HG03442 (cell line): ENCODE measurements around the gene EHMT1.
"Not testable (repeated sequence)": the region's sequence is repeated elsewhere in the genome, so short reads cannot be mapped to it uniquely, and the experiment has no call there.

Source experiments
- ATAC-seq: cut with Tn5 transposase; IDR thresholded peaks from one replicate; pipeline ENCODE4 v1.9.1; 2021; ENCODE audit warnings: mild to moderate bottlenecking, moderate library complexity; ENCODE audit not compliant: unreplicated experiment

The EHMT1 gene

GRCh38 chr9:137715321-137715720 lies 96.5 kb downstream of the EHMT1 start:
- ATAC-seq, result no peak

GRCh38 chr9:137715866-137716693 lies 97.3 kb downstream of the EHMT1 start:
- not testable (repeated sequence) for ATAC-seq

GRCh38 chr9:137716694-137717287 lies 98.0 kb downstream of the EHMT1 start:
- no peak for ATAC-seq

GRCh38 chr9:137717776-137718327 lies 99.0 kb downstream of the EHMT1 start:
- ATAC-seq, result no peak

- ATAC-seq, result no peak
Measured at GRCh38 chr9:137719194-137719593, 100.4 kb downstream of the EHMT1 start.

- no peak for ATAC-seq
Measured at GRCh38 chr9:137720571-137721110, 101.8 kb downstream of the EHMT1 start.

- ATAC-seq, result no peak
Measured at GRCh38 chr9:137721479-137721878, 102.7 kb downstream of the EHMT1 start.

GRCh38 chr9:137721899-137722298 lies 103.1 kb downstream of the EHMT1 start:
- ATAC-seq, result no peak

GRCh38 chr9:137722481-137722880 lies 103.7 kb downstream of the EHMT1 start:
- ATAC-seq, result no peak

- ATAC-seq, result not testable (repeated sequence)
Measured at GRCh38 chr9:137723356-137723755, 104.6 kb downstream of the EHMT1 start.

- no peak for ATAC-seq
Measured at GRCh38 chr9:137723783-137724445, 105.1 kb downstream of the EHMT1 start.

GRCh38 chr9:137724818-137725240 lies 106.0 kb downstream of the EHMT1 start:
- ATAC-seq, result no peak

GRCh38 chr9:137725598-137725997 lies 106.8 kb downstream of the EHMT1 start:
- no peak for ATAC-seq

- ATAC-seq, result peak; percentile 52
Measured at GRCh38 chr9:137726336-137726735, 107.5 kb downstream of the EHMT1 start.

- ATAC-seq, result no peak
Measured at GRCh38 chr9:137726764-137727163, 108.0 kb downstream of the EHMT1 start.

- no peak for ATAC-seq
Measured at GRCh38 chr9:137727716-137728115, 108.9 kb downstream of the EHMT1 start.

- no peak for ATAC-seq
Measured at GRCh38 chr9:137728444-137729311, 109.9 kb downstream of the EHMT1 start.

GRCh38 chr9:137731216-137731946 lies 112.6 kb downstream of the EHMT1 start:
- ATAC-seq, result no peak

GRCh38 chr9:137731947-137732813 lies 113.4 kb downstream of the EHMT1 start:
- ATAC-seq, result no peak
